SKM-1 (cell line): ENCODE data around the gene CYP46A1.

Experiments used
- DNase-seq: peaks from one replicate; lab custom pipeline; 2025; ENCODE audit not compliant: unreplicated experiment; lab: John Stamatoyannopoulos, UW

Gene CYP46A1

DNA sequence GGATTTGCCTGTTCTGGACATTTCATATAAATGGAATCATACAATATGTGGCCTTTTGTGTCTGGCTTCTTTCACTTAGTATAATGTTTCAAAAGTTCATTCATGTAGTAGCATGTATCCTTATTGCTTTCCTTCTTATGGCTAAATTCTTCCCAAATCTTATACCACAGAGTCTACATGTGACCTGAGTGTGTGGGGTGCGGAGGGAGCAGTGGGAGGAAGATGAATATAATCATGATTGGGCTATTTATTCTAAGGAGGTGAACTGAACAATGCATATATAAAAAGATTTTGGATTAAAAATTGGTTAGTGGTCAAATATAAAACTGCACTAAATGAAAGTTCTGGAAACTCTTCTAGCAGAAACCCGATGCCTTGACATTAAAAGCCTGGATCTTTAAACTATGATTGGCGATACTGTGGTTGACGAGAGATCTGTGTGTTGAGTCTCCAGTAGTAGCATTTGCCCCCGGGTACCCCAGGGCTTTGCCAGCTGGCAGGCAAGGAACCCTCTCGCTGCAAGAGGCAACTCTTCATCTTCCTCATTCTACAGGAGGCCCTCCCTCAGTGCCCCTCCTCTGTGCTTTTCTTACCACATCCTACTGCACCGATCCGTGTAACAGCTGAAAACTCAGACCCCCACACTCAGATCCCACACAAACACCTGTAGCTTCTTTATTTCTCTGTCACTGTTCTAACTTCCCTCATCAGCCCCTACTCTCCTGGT is 2.6 kb downstream of the CYP46A1 start:
- DNase-seq, result no peak

DNA sequence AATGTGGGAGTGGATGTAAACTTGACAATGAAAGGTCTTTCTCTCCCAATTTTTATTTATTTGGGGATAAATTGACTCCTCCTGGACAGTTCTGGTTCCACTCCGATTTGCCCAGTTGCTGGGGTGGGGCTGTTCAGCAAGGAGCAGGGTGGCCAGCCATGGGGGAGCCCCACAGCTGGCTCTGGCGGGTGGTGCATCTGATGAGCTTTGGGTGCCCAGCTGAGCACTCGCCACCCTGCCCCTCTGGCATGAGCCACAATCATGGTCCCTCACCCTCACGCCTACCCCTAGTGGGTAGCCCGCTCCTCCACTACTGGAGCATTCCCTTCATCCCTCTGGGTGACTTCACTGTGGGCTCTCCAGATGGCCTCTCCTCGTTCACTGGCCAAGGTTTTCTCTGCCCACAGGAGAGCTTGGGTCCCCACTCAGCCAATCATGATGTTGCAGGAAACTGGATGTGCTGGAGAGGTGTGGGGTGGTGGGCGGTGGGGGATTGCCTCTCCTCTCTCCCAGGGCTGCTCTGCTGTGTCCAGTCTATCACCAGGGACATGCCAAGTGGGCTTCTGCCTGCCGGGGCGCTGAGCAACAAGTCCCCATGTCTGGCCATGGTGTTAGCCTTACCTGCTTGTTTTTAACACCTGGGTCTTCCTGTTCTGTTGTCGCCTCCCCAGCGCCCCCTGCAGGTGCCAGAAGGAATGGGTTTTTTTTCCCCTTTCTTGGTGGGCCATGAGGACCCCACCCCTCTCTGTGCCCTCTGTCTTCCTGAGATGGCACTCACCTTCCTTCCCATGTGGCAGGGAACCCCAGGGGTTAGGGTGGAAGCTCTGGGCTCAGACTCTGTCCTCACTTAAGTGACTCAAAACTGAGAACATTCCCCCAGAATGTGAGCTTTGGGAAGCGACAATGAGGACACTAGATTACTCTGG is 3.4 kb downstream of the CYP46A1 start:
- no peak for DNase-seq

- DNase-seq, result no peak
Measured at GRCh38 chr14:99688210-99688581, 4.1 kb downstream of the CYP46A1 start.

GRCh38 chr14:99688629-99689028 is 4.5 kb downstream of the CYP46A1 start:
- no peak for DNase-seq

DNA sequence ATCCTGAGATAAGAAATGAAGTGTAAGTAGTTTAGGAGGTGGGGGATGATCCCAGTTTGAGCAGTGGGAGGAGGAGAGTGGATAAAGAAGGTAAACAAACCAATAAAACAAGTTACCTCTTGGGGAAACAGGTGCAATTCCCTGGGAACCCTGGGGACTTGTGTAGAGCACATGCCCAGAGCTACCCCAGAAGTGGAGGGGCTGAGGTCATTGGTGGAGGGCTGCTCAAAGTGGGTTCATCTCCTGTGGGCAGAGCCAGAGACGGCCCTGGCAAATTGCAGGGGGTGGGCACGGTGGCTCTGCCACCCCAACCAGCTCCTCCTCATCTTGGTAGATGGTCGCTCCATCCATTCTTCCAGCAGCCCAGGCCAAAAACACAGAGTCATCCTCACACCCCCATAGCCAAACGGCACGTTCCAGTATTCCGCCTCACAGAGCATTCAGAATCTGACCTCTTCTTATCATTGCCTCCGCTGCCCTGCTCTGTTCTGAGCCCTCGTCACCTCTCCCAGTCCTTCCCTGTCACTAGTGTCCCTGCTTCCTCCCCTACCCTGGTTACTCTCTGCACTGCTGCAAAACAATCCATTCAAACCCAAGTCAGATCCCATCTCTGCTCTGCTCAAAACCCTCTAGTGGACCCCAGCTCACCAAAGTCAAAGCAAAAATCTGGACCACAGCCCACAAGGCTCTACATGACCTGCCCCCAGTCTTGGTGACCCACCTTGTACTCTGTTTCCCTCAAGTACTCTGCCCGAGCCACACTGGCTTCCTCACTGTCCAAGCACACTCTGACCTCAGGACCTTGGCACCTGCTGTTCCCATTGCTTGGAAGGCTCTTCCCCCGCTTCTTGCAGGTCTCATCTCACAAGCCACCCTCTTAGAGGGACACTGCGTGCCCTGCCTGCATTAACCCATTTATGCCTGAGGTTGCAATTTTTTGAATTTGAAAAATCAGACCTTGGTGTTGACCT is 5.5 kb downstream of the CYP46A1 start:
- no peak for DNase-seq

DNA sequence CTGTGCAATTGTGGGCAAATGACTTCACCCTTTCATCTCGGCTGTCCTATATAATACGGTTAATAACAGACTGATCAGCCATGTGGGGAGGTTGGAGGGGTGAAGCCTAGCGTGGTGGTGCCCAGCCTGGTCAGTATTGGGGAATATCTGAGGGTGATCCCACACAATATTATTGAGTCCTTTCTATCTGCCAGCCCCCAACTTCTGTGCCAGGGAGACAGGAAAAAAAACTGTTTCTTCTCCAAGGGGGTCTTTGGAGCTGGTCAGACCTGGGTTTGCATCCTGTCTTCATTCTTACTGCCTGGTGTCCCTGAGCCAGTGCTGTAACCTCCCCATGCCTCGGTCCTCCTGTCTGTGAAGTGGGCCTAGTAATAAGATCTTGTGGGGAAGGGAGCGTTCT is 6.5 kb downstream of the CYP46A1 start:
- DNase-seq, result no peak

DNA sequence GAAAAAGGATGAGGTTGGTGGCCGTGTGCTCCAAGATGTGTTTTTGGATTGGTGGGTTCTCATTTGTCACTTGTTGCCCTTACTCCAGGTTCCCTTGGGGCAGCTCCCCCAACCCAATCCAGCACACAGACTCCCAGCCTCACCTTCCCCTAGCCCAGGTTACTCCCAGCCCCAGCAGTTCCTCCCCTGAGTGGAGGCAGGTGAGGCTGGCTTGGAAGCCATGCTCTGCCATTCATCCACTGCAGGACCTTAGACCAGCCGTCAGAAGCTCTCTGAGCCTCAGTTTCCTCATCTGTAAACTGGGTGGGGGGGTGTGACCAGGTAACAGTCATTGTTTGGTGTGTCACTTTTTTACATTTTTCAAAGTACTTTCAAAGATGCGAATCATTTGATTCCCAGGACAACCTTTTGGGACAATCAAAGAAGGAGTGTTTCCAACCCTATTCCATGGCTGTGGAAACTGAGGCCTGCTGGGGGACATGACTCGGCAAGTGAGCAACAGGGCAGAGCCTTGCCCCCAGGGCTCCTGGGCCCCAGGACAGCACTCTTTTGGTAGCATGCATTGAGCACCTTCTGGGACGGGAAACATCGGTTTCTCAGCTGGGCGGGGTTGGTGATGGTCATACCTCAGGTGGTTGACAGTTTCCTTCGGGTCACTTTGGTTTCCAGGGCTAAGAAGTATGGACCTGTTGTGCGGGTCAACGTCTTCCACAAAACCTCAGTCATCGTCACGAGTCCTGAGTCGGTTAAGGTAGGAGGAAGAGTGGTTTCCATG is 7.2 kb downstream of the CYP46A1 start:
- no peak for DNase-seq

DNA sequence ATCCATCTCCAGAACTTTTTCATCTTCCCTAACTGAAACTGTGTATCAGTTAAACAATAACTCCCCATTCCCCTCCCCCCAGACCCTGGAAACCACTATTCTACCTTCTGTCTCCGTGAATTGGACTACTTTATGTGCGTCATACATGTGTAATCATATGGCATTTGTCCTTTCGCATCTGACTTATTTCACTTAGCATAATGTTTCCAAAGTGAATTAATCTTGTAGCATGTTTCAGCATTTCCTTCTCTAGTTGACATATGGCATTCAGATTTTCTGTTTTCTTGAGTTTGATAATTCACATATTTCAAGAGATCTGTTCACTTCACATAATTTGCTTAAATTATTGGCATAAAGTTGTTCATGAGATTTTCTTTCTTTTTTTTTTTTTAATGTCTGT is 9.8 kb downstream of the CYP46A1 start:
- DNase-seq, result no peak

GRCh38 chr14:99696929-99697328 is 12.8 kb downstream of the CYP46A1 start:
- DNase-seq, result no peak

DNA sequence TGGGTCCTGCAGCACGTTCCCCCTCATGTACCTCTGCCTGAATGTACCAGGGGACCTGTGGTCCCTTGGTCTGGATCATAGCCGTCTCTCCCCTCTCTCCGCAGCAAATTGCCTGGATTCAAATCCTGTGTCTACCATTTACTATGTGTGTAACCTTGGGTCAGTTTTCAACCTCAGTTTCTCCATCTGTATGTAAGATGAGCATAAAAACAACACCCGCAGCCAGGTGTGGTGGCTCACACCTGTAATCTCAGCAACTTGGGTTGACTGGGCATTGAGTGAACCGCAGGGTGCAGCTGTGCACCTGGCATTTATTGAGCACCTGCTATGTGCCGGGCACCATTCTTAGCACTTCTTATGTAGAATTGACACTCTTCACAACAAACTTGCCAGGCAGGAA is 14.1 kb downstream of the CYP46A1 start:
- no peak for DNase-seq

GRCh38 chr14:99698642-99699041 is 14.5 kb downstream of the CYP46A1 start:
- no peak for DNase-seq

DNA sequence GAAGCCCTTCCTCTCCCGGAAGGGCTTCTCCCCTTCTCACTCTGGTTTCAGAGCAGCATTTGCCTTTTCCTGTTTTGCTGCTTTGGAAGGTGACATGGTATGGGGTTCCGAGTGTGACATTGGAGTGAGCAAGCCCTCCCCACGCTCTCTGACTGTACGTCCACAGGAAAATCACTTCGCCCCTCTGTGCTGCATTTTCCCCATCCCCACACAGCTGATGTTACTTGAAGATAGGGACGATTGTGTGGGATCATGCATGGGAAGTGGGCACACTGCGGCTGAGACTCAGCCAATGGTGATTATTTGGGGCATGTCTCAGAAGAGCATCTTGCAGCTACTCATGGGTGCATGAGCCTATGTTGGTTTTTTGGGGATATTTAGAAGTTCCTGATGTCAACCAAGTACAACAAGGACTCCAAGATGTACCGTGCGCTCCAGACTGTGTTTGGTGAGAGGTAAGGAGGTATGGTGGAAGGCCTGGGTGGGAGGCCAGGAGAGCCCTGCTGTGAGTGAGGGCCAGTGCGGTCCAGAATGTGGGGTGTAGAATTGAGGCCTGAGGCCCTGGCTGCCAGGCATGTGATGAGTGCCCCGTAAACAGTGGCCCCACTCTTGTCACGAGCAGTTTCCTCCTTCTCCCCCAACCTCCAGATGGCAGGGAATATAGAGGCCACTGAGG is 15.1 kb downstream of the CYP46A1 start:
- DNase-seq, result no peak

- no peak for DNase-seq
Measured at GRCh38 chr14:99699861-99700260, 15.8 kb downstream of the CYP46A1 start.

DNA sequence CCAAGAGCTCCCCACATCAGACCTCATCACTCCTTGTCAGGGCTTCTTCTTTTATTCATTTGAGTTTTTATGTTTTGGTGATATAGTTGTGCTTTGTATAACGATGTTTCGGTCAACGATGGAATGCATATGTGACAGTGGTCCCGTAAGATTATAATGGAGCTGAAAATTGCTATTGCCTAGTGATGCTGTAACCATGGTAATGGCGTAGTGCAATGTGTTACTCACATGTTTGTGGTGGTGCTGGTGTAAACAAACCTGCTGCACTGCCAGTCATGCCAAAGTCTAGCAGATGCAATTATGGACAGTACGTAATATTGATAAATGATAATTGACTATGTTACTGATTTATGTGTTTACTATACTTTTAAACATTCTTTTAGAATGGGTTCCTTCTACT is 16.3 kb downstream of the CYP46A1 start:
- no peak for DNase-seq

- DNase-seq, result no peak
Measured at GRCh38 chr14:99701260-99701659, 17.2 kb downstream of the CYP46A1 start.

GRCh38 chr14:99702115-99702514 is 18.0 kb downstream of the CYP46A1 start:
- no peak for DNase-seq

- no peak for DNase-seq
Measured at GRCh38 chr14:99703381-99703780, 19.3 kb downstream of the CYP46A1 start.

DNA sequence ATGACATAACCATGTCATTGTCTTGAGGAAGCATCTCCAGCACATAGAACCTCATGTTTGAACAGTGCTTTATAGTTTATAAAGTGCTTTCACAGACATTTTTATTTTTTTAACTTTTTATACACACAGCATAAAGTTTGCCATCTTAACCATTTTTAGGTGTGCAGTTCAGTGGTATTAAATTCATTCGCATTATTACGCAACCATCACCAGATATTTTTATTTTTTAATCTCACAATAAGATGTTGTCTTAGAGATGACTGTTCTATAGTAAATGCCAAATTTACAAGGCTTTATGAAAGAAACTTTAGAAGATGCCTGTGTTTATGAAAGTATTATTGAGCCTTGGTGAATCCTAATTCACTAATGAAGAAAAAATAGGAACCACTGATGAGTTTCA is 19.9 kb downstream of the CYP46A1 start:
- DNase-seq, result no peak

DNA sequence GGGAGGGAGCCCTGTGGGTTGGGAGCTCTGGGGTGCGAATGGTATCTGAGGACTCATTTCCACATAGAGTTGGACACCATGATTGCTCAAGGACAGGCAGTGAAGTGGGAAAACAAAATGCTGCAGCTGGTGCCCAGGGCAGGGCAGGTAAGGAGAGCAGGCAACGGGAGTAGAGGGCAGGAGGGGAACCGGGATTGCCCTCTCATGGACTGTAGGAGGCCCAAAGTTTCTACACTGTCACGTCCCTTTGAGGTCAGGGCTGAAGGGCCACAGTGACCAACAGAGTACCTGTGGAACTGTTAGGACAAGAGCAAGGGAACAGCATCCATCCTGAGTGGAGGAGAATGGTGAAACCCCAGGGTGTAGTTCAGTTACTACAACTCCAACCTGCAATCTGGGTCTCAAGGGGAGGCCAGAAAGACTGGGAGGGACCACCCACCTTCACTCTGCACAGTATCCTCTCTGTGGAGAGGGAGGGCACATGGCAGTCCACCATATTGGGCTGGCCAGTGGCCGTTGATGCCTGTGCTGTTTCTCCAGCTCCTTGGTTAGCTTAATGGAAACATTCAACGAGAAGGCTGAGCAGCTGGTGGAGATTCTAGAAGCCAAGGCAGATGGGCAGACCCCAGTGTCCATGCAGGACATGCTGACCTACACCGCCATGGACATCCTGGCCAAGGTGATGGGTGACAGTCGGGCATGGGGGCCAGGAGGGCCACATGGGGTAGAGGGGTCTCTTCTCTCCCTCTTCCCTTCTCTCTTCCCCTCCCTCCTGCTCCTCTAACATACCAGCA is 22.2 kb downstream of the CYP46A1 start:
- no peak for DNase-seq
